GM23338 (cell line): ENCODE data around the gene AOPEP.

ENCODE experiments used
- CREB1 ChIP-seq: fragments of 250-450 bp; sonication (Bioruptor Pico); IDR thresholded peaks from 2 replicates; pipeline ENCODE4 v1.5.0; 2020; ENCODE audit warnings: low read depth, mild to moderate bottlenecking, moderate library complexity
- EZH2 ChIP-seq: fragments of 200-600 bp; sonication (generic); IDR thresholded peaks from one replicate; pipeline ENCODE4 v1.8.0; 2017; ENCODE audit warnings: antibody characterized with exemption, mild to moderate bottlenecking, low read depth; ENCODE audit not compliant: unreplicated experiment
- EZH2phosphoT487 ChIP-seq: fragments of 200-600 bp; sonication (generic); IDR thresholded peaks from one replicate; pipeline ENCODE4 v1.8.1; 2018; ENCODE audit warnings: antibody characterized with exemption; ENCODE audit not compliant: unreplicated experiment
- JUNB ChIP-seq: IDR thresholded peaks from one replicate; pipeline ENCODE4 v1.6.1; 2016; ENCODE audit warnings: antibody characterized with exemption; ENCODE audit not compliant: unreplicated experiment
- NANOG ChIP-seq: IDR thresholded peaks from 2 replicates; pipeline ENCODE4 v1.6.1; 2016; ENCODE audit warnings: antibody characterized with exemption, borderline replicate concordance
- POLR2AphosphoS5 ChIP-seq: IDR thresholded peaks from 2 replicates; pipeline ENCODE4 v1.6.1; 2016; ENCODE audit warnings: antibody characterized with exemption, low read depth
- TF ChIP-seq, protein P1 (sequence below), 2 experiments: fragments of 200-600 bp in 1 of 2; sonication (generic) in 1 of 2; conservative IDR thresholded peaks; 2 replicates each; pipeline versions ENCODE4 v1.5.1 to v1.6.1; 2016 to 2017; ENCODE audit warnings: antibody characterized with exemption in 2 of 2, low read depth in 2 of 2, mild to moderate bottlenecking in 2 of 2, moderate library complexity in 1 of 2
- TF ChIP-seq, protein P2 (sequence below): IDR thresholded peaks from one replicate; pipeline ENCODE4 v1.6.1; 2018; ENCODE audit warnings: antibody characterized with exemption; ENCODE audit not compliant: unreplicated experiment
- TF ChIP-seq, protein P3 (sequence below): fragments of 250-450 bp; sonication (Bioruptor Pico); IDR thresholded peaks from 2 replicates; pipeline ENCODE4 v1.5.0; 2020; ENCODE audit warnings: mild to moderate bottlenecking, moderate library complexity

DNA sequence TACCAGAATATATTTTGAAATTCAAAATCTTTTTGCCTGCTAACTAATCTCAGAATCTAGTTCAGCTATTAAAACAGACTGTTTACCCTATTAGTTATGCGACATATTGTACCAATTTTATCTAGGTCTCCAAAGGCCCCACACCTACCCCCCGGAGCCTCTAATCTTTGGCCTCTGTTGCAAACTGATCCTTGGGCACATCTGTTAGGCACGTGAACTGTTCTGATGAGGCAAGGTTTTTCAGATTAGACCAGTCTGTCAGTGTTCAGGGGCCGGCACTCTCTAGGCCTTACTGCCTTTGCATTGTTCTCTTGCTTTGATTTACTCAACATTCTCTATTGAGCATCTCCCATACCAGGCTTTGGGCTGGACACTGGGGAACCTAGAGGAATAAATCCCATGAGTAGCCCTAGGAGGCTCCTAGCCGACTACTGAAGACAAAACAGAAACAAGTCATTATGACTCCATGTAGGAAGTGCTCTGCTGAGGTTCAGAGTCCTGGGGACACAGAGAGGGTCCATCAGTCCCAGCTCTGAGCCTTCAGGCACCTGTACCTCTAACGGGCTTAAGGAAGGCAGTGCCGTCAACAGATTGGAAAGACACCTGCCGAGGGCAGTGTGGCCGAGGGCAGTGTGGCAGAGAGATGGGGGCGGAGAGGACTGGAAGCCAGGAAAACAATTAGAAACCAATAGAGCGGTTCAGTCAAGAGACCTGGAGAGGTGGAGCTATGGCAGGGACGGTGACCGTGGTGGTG is 245.1 kb downstream of the AOPEP start:
- no peak for TF ChIP-seq EZH2phosphoT487
- TF ChIP-seq, protein P1, sequence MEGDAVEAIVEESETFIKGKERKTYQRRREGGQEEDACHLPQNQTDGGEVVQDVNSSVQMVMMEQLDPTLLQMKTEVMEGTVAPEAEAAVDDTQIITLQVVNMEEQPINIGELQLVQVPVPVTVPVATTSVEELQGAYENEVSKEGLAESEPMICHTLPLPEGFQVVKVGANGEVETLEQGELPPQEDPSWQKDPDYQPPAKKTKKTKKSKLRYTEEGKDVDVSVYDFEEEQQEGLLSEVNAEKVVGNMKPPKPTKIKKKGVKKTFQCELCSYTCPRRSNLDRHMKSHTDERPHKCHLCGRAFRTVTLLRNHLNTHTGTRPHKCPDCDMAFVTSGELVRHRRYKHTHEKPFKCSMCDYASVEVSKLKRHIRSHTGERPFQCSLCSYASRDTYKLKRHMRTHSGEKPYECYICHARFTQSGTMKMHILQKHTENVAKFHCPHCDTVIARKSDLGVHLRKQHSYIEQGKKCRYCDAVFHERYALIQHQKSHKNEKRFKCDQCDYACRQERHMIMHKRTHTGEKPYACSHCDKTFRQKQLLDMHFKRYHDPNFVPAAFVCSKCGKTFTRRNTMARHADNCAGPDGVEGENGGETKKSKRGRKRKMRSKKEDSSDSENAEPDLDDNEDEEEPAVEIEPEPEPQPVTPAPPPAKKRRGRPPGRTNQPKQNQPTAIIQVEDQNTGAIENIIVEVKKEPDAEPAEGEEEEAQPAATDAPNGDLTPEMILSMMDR (conservative IDR thresholded peaks at IDR 0.05; ENCODE audit: low read depth in 2 of 2): no peak
- TF ChIP-seq EZH2: no peak
- TF ChIP-seq POLR2AphosphoS5: no peak
- TF ChIP-seq, protein P2, sequence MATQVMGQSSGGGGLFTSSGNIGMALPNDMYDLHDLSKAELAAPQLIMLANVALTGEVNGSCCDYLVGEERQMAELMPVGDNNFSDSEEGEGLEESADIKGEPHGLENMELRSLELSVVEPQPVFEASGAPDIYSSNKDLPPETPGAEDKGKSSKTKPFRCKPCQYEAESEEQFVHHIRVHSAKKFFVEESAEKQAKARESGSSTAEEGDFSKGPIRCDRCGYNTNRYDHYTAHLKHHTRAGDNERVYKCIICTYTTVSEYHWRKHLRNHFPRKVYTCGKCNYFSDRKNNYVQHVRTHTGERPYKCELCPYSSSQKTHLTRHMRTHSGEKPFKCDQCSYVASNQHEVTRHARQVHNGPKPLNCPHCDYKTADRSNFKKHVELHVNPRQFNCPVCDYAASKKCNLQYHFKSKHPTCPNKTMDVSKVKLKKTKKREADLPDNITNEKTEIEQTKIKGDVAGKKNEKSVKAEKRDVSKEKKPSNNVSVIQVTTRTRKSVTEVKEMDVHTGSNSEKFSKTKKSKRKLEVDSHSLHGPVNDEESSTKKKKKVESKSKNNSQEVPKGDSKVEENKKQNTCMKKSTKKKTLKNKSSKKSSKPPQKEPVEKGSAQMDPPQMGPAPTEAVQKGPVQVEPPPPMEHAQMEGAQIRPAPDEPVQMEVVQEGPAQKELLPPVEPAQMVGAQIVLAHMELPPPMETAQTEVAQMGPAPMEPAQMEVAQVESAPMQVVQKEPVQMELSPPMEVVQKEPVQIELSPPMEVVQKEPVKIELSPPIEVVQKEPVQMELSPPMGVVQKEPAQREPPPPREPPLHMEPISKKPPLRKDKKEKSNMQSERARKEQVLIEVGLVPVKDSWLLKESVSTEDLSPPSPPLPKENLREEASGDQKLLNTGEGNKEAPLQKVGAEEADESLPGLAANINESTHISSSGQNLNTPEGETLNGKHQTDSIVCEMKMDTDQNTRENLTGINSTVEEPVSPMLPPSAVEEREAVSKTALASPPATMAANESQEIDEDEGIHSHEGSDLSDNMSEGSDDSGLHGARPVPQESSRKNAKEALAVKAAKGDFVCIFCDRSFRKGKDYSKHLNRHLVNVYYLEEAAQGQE: no peak
- no peak for TF ChIP-seq NANOG
- TF ChIP-seq CREB1 (CRISPR knock-in tag): no peak
- TF ChIP-seq, protein P3, sequence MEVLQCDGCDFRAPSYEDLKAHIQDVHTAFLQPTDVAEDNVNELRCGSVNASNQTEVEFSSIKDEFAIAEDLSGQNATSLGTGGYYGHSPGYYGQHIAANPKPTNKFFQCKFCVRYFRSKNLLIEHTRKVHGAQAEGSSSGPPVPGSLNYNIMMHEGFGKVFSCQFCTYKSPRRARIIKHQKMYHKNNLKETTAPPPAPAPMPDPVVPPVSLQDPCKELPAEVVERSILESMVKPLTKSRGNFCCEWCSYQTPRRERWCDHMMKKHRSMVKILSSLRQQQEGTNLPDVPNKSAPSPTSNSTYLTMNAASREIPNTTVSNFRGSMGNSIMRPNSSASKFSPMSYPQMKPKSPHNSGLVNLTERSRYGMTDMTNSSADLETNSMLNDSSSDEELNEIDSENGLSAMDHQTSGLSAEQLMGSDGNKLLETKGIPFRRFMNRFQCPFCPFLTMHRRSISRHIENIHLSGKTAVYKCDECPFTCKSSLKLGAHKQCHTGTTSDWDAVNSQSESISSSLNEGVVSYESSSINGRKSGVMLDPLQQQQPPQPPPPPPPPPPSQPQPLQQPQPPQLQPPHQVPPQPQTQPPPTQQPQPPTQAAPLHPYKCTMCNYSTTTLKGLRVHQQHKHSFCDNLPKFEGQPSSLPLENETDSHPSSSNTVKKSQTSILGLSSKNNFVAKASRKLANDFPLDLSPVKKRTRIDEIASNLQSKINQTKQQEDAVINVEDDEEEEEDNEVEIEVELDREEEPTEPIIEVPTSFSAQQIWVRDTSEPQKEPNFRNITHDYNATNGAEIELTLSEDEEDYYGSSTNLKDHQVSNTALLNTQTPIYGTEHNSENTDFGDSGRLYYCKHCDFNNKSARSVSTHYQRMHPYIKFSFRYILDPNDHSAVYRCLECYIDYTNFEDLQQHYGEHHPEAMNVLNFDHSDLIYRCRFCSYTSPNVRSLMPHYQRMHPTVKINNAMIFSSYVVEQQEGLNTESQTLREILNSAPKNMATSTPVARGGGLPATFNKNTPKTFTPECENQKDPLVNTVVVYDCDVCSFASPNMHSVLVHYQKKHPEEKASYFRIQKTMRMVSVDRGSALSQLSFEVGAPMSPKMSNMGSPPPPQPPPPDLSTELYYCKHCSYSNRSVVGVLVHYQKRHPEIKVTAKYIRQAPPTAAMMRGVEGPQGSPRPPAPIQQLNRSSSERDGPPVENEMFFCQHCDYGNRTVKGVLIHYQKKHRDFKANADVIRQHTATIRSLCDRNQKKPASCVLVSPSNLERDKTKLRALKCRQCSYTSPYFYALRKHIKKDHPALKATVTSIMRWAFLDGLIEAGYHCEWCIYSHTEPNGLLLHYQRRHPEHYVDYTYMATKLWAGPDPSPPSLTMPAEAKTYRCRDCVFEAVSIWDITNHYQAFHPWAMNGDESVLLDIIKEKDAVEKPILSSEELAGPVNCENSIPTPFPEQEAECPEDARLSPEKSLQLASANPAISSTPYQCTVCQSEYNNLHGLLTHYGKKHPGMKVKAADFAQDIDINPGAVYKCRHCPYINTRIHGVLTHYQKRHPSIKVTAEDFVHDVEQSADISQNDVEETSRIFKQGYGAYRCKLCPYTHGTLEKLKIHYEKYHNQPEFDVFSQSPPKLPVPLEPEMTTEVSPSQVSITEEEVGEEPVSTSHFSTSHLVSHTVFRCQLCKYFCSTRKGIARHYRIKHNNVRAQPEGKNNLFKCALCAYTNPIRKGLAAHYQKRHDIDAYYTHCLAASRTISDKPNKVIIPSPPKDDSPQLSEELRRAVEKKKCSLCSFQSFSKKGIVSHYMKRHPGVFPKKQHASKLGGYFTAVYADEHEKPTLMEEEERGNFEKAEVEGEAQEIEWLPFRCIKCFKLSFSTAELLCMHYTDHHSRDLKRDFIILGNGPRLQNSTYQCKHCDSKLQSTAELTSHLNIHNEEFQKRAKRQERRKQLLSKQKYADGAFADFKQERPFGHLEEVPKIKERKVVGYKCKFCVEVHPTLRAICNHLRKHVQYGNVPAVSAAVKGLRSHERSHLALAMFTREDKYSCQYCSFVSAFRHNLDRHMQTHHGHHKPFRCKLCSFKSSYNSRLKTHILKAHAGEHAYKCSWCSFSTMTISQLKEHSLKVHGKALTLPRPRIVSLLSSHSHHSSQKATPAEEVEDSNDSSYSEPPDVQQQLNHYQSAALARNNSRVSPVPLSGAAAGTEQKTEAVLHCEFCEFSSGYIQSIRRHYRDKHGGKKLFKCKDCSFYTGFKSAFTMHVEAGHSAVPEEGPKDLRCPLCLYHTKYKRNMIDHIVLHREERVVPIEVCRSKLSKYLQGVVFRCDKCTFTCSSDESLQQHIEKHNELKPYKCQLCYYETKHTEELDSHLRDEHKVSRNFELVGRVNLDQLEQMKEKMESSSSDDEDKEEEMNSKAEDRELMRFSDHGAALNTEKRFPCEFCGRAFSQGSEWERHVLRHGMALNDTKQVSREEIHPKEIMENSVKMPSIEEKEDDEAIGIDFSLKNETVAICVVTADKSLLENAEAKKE (CRISPR knock-in tag): no peak
- no peak for TF ChIP-seq JUNB
